ENCODE results near the gene PCGF5. TPM values are rescaled to one million over a fixed set of nuclear protein-coding genes. Genes with fewer than 3 reads are reported as not detected.
"Not testable (repeated sequence)": the region's sequence is repeated elsewhere in the genome, so short reads cannot be mapped to it uniquely, and the experiment has no call there.

PCGF5 gene
- total RNA-seq, 1 donor from 2014 or later, result 11.2 TPM

DNA sequence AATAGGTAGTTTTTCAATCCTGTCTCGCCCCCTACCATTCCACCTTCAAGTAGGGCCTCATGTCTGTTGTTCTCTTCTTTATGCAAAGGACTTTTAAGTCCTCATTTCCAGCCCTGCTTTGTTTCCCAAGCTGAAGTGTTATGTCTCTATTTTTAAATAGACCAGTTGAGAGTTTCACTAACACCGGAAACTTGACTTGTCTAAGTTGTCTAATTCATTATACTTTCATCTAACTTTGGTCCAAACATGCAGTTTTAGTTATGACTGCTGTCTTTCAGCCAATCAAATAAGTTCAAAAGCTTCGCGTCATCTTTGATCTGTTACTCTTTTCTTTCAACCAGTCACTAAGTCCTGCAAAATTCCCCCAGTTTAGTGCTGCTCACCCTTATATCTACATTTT is 32.8 kb downstream of the PCGF5 start:
- no peak overlapping the region for H3K4me3 Mint-ChIP-seq
- no peaks in the 10 kb centered on the region for H3K27me3 Mint-ChIP-seq (ENCODE audit: low read depth)
- peaks cover 8% of the 10 kb centered on the region for H3K36me3 Mint-ChIP-seq (ENCODE audit: low read depth)
- TF ChIP-seq, protein P1, sequence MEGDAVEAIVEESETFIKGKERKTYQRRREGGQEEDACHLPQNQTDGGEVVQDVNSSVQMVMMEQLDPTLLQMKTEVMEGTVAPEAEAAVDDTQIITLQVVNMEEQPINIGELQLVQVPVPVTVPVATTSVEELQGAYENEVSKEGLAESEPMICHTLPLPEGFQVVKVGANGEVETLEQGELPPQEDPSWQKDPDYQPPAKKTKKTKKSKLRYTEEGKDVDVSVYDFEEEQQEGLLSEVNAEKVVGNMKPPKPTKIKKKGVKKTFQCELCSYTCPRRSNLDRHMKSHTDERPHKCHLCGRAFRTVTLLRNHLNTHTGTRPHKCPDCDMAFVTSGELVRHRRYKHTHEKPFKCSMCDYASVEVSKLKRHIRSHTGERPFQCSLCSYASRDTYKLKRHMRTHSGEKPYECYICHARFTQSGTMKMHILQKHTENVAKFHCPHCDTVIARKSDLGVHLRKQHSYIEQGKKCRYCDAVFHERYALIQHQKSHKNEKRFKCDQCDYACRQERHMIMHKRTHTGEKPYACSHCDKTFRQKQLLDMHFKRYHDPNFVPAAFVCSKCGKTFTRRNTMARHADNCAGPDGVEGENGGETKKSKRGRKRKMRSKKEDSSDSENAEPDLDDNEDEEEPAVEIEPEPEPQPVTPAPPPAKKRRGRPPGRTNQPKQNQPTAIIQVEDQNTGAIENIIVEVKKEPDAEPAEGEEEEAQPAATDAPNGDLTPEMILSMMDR (conservative IDR thresholded peaks at IDR 0.05), result no peak
- no peak overlapping the region for H3K27ac Mint-ChIP-seq (ENCODE audit: unreplicated experiment)
- no peaks in the 10 kb centered on the region for H3K9me3 Mint-ChIP-seq
- DNase-seq (ENCODE audit: low read depth, low spot score), result no peak
- H3K4me1 Mint-ChIP-seq, result peaks cover 15% of the 10 kb centered on the region

DNA sequence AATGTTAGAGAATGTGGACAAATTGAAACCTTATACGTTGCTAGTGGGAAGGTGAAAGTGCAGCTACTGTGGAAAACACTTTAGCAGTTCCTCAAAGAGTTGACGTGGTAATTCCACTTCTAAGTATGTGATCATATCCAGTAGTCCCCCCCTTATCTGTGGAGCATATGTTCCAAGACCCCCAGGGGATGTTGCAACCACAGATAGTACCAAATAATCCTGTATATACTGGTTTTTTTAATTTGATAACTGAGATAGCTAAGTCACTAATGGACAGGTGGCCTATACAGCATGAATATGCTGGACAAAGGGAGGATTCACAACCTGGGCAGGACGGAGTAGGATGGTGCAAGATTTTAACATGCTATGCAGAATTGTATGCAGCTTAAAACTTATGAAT is 36.8 kb downstream of the PCGF5 start:
- peaks cover 15% of the 10 kb centered on the region for H3K4me1 Mint-ChIP-seq
- no peaks in the 10 kb centered on the region for H3K9me3 Mint-ChIP-seq
- H3K27me3 Mint-ChIP-seq (ENCODE audit: low read depth), result no peaks in the 10 kb centered on the region
- TF ChIP-seq, protein P1 (conservative IDR thresholded peaks at IDR 0.05), result no peak
- DNase-seq (ENCODE audit: low read depth, low spot score), result no peak
- no peak overlapping the region for H3K27ac Mint-ChIP-seq (ENCODE audit: unreplicated experiment)
- H3K4me3 Mint-ChIP-seq, result no peak overlapping the region
- H3K36me3 Mint-ChIP-seq (ENCODE audit: low read depth), result peaks cover 11% of the 10 kb centered on the region

DNA sequence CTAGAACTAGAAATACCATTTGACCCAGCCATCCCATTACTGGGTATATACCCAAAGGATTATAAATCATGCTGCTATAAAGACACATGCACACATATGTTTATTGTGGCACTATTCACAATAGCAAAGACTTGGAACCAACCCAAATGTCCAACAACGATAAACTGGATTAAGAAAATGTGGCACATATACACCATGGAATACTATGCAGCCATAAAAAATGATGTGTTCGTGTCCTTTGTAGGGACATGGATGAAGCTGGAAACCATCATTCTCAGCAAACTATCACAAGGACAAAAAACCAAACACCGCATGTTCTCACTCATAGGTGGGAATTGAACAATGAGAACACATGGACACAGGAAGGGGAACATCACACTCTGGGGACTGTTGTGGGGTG is 40.0 kb downstream of the PCGF5 start:
- not testable (repeated sequence) for H3K4me3 Mint-ChIP-seq; H3K9me3 Mint-ChIP-seq; H3K27me3 Mint-ChIP-seq (ENCODE audit: low read depth); H3K27ac Mint-ChIP-seq (ENCODE audit: unreplicated experiment); DNase-seq (ENCODE audit: low read depth, low spot score); H3K4me1 Mint-ChIP-seq; H3K36me3 Mint-ChIP-seq (ENCODE audit: low read depth)

DNA sequence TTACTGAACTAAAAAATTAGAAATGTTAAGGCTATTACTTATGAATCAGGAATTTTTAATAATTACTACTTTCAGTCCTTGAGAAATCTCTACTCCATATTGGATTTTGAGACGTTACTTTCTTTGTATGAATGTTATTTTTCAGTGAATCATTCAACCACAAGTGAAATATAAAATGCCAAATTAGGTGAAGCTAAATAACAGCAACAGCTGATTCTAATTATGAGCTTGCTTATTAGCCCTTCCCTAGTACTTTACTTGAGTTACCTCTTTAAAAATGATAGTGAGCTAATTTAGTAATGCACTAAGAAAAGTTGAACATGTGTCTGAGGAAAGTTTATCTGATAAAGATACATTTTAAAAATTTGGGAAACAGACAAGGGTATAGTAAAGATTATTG is 51.4 kb downstream of the PCGF5 start:
- DNase-seq (ENCODE audit: low read depth, low spot score), result no peak
- Mint-ChIP-seq H3K27ac (ENCODE audit: unreplicated experiment) (no peak overlapping the region), H3K4me3 (no peak overlapping the region), H3K36me3 (ENCODE audit: low read depth) (no peaks in the 10 kb centered on the region), H3K27me3 (ENCODE audit: low read depth) (no peaks in the 10 kb centered on the region), H3K4me1 (no peaks in the 10 kb centered on the region), H3K9me3 (no peaks in the 10 kb centered on the region)
- TF ChIP-seq, protein P1 (conservative IDR thresholded peaks at IDR 0.05), result no peak

DNA sequence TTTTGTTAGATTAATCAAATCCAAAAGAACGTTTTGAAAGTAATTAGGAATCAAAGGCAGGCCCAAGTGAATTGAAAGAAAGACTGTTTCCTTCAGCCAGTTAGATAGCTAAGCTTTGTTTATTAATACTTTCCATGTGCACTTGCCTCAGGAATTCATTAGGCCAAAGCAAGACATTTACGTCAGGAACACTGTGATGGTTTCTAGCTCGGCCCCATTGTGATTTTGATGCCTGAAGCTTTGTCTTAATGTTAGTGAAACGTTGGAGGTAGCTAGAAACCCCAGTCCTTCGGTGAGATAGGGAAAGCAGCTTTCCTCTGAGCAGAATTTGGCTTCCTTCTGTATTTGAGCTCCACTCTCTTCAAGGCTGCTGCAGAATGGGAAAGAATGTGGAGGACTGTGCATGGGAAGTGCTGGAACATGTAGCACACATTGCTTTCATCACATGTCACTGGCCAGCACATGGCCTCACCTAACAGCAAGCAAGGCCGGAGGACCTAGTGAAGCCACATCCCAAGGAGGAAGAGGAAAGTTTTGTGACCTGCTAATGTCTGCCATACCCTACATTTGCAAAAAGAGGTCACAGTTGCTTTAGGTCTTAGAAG is 64.1 kb downstream of the PCGF5 start:
- Mint-ChIP-seq H3K27me3 (ENCODE audit: low read depth) (no peaks in the 10 kb centered on the region), H3K4me1 (peaks cover 4% of the 10 kb centered on the region), H3K9me3 (no peaks in the 10 kb centered on the region)

DNA sequence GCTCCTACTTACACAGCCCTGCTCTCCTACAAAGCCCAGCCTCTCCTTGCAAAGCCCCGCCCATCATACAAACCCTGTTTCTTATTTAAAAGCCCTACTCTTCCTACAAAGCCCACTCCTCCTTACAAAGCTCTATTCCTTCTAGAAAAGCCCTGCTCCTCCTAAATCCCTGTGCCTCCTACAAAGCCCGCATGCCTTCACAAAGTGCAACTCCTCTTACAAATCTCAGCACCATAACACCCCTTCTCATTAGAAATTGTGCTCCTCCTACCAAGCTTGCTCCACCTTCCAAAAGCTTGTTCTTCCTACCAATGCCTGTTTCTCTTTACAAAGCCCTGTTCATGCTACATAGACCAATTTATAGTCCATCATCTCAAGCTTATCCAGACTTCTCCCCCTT is 66.1 kb downstream of the PCGF5 start:
- TF ChIP-seq, protein P1 (conservative IDR thresholded peaks at IDR 0.05), result no peak
- Mint-ChIP-seq H3K27me3 (ENCODE audit: low read depth) (no peaks in the 10 kb centered on the region), H3K36me3 (ENCODE audit: low read depth) (no peaks in the 10 kb centered on the region), H3K4me3 (no peak overlapping the region), H3K4me1 (peaks cover 4% of the 10 kb centered on the region), H3K27ac (ENCODE audit: unreplicated experiment) (no peak overlapping the region), H3K9me3 (no peaks in the 10 kb centered on the region)
- no peak for DNase-seq (ENCODE audit: low read depth, low spot score)

More for the DNA sequence above, 64.1 kb downstream of the PCGF5 start:
- TF ChIP-seq, protein P1 (conservative IDR thresholded peaks at IDR 0.05), result no peak
- DNase-seq (ENCODE audit: low read depth, low spot score), result no peak
- H3K27ac Mint-ChIP-seq (ENCODE audit: unreplicated experiment), result no peak overlapping the region
- no peak overlapping the region for H3K4me3 Mint-ChIP-seq
- no peaks in the 10 kb centered on the region for H3K36me3 Mint-ChIP-seq (ENCODE audit: low read depth)
